Activated CD8-positive, alpha-beta T cell treated with anti-CD3 and anti-CD28 coated beads for 36 hours (primary cell): ENCODE data around the gene TMEM151A. TPM values are rescaled to one million over a fixed set of nuclear protein-coding genes. Genes with fewer than 3 reads are reported as not detected.

ENCODE experiments used
- ATAC-seq: fragments of 200-7000 bp; cut with Tn5 transposase; one replicate; pipeline ENCODE4 v1.10.0; 2021; ENCODE audit warnings: mild to moderate bottlenecking, moderate library complexity
- CTCF ChIA-PET: fragments of 350-600 bp; sonication (Branson Sonifier 250); formaldehyde crosslinking; loops from one replicate; lab custom pipeline; 2021; ENCODE audit warnings: antibody characterized with exemption; lab: Charles Lee
- POLR2A ChIA-PET: fragments of 350-600 bp; sonication (Branson Sonifier 250); formaldehyde crosslinking; loops from one replicate; lab custom pipeline; 2021; ENCODE audit warnings: antibody characterized with exemption; lab: Charles Lee
- DNase-seq: peaks from one replicate; pipeline ENCODE4 v3.0.0-alpha.2; 2020
- H3K27ac Mint-ChIP-seq: one replicate; pipeline ENCODE4 v1.8.0; 2021; ENCODE audit warnings: mild to moderate bottlenecking, mixed read lengths
- H3K27me3 Mint-ChIP-seq: one replicate; pipeline ENCODE4 v1.8.0; 2021; ENCODE audit warnings: mixed read lengths
- H3K36me3 Mint-ChIP-seq: one replicate; pipeline ENCODE4 v1.8.0; 2021; ENCODE audit warnings: low read depth, mixed read lengths
- H3K4me1 Mint-ChIP-seq: one replicate; pipeline ENCODE4 v1.8.0; 2021; ENCODE audit warnings: low read depth, mixed read lengths
- H3K4me3 Mint-ChIP-seq: one replicate; pipeline ENCODE4 v1.8.0; 2021; ENCODE audit warnings: mild to moderate bottlenecking, moderate library complexity, mixed read lengths
- H3K9me3 Mint-ChIP-seq: one replicate; pipeline ENCODE4 v1.8.0; 2021; ENCODE audit warnings: mixed read lengths
- CTCF ChIP-seq: fragments of 200-600 bp; IDR thresholded peaks from one replicate; pipeline ENCODE4 v1.8.0; 2022; ENCODE audit warnings: antibody characterized with exemption, mild to moderate bottlenecking
- intact Hi-C: fragments of 100-400 bp; cut with micrococcal nuclease; formaldehyde crosslinking; loops from one replicate; pipeline ENCODE4 v1.10.0; 2022
- total RNA-seq, 2 experiments: library from RNA; stranded (reverse); gene quantifications; one replicate each; pipeline ENCODE4 v1.2.3, GENCODE V29; 2021

The TMEM151A gene
- total RNA-seq, 2 experiments from 2014 or later: not detected

- Mint-ChIP-seq H3K27ac (no peak overlapping the region), H3K36me3 (peaks cover 3% of the 10 kb centered on the region), H3K4me1 (peaks cover 31% of the 10 kb centered on the region), H3K9me3 (no peaks in the 10 kb centered on the region), H3K4me3 (peak overlapping the region; percentile 85), H3K27me3 (peaks cover 17% of the 10 kb centered on the region)
- TF ChIP-seq CTCF: no peak
- POLR2A ChIA-PET: interaction anchor here (1.5 to 1.9 kb wide), 3 partner anchors 8 to 28 kb away, joined by 5 to 7 read pairs (median 6); partner anchors contain the start of gene RAB1B
- intact Hi-C loops: no loop called here
- ATAC-seq (no peak), DNase-seq (no peak)
- CTCF ChIA-PET: interaction anchor here (1.2 to 2.1 kb wide), 7 partner anchors 8 to 131 kb away, joined by 3 to 13 read pairs (median 6); no protein-coding TSS in a partner anchor
Measured at GRCh38 chr11:66290330-66290621, 1.4 kb upstream of the TMEM151A start.

GRCh38 chr11:66291303-66291705 lies 390 bp upstream of the TMEM151A start:
- intact Hi-C loops: no loop called here
- Mint-ChIP-seq H3K4me1 (peaks cover 31% of the 10 kb centered on the region), H3K27me3 (peaks cover 17% of the 10 kb centered on the region), H3K9me3 (no peaks in the 10 kb centered on the region), H3K36me3 (peaks cover 3% of the 10 kb centered on the region), H3K4me3 (no peak overlapping the region), H3K27ac (no peak overlapping the region)
- POLR2A ChIA-PET: interaction anchor here (0.6 to 1.5 kb wide), 3 partner anchors 9 to 511 kb away, joined by 3 to 5 read pairs (median 5); partner anchors contain the start of gene AP5B1
- CTCF ChIA-PET: interaction anchor here (1.0 to 2.1 kb wide), 5 partner anchors 9 to 127 kb away, joined by 3 to 13 read pairs (median 6); no protein-coding TSS in a partner anchor
- no peak for TF ChIP-seq CTCF
- DNase-seq (no peak), ATAC-seq (no peak)

- Mint-ChIP-seq H3K4me1 (peaks cover 20% of the 10 kb centered on the region), H3K36me3 (peaks cover 3% of the 10 kb centered on the region), H3K9me3 (no peaks in the 10 kb centered on the region), H3K27me3 (peaks cover 17% of the 10 kb centered on the region), H3K4me3 (peak overlapping the region; percentile 28), H3K27ac (no peak overlapping the region)
- ChIA-PET CTCF (no interaction called here), POLR2A (no interaction called here)
- TF ChIP-seq CTCF: no peak
- ATAC-seq (no peak), DNase-seq (no peak)
- intact Hi-C loops: no loop called here
Measured at GRCh38 chr11:66292543-66293332, 1.0 kb downstream of the TMEM151A start.

- Mint-ChIP-seq H3K4me3 (no peak overlapping the region), H3K4me1 (peaks cover 20% of the 10 kb centered on the region), H3K9me3 (no peaks in the 10 kb centered on the region), H3K27me3 (peaks cover 17% of the 10 kb centered on the region), H3K36me3 (peaks cover 2% of the 10 kb centered on the region), H3K27ac (no peak overlapping the region)
- POLR2A ChIA-PET: no interaction called here
- no peak for TF ChIP-seq CTCF
- DNase-seq (no peak), ATAC-seq (no peak)
- intact Hi-C loops: no loop called here
- CTCF ChIA-PET: no interaction called here
Measured at GRCh38 chr11:66293352-66293751, 1.7 kb downstream of the TMEM151A start.
